ENCODE measurements around the gene NME7.
"Not testable (repeated sequence)": the region's sequence is repeated elsewhere in the genome, so short reads cannot be mapped to it uniquely, and the experiment has no call there.

The NME7 gene

GRCh38 chr1:169132512-169133227 is 234.9 kb downstream of the NME7 start:
- DNase-seq (ENCODE audit: low read depth in 2 of 2, low spot score in 1 of 2) = no peak

GRCh38 chr1:169130683-169131082 is 236.9 kb downstream of the NME7 start:
- no peak for DNase-seq (ENCODE audit: low read depth in 2 of 2, low spot score in 1 of 2)

GRCh38 chr1:169129109-169129784 is 238.3 kb downstream of the NME7 start:
- DNase-seq (ENCODE audit: low read depth in 2 of 2, low spot score in 1 of 2) = no peak

GRCh38 chr1:169128562-169128961 is 239.0 kb downstream of the NME7 start:
- DNase-seq (ENCODE audit: low read depth in 2 of 2, low spot score in 1 of 2) = no peak

- DNase-seq (ENCODE audit: low read depth in 2 of 2, low spot score in 1 of 2) = no peak
Observed at GRCh38 chr1:169127305-169127704, 240.3 kb downstream of the NME7 start.

- no peak for DNase-seq (ENCODE audit: low read depth in 2 of 2, low spot score in 1 of 2)
Observed at GRCh38 chr1:169126335-169126734, 241.3 kb downstream of the NME7 start.

- not testable (repeated sequence) for DNase-seq (ENCODE audit: low read depth in 2 of 2, low spot score in 1 of 2)
Observed at GRCh38 chr1:169125597-169125996, 242.0 kb downstream of the NME7 start.

GRCh38 chr1:169124459-169124858 is 243.1 kb downstream of the NME7 start:
- no peak for DNase-seq (ENCODE audit: low read depth in 2 of 2, low spot score in 1 of 2)

GRCh38 chr1:169122976-169123375 is 244.6 kb downstream of the NME7 start:
- DNase-seq (ENCODE audit: low read depth in 2 of 2, low spot score in 1 of 2) = no peak

- DNase-seq (ENCODE audit: low read depth in 2 of 2, low spot score in 1 of 2) = no peak
Observed at GRCh38 chr1:169121146-169121923, 246.3 kb downstream of the NME7 start.

GRCh38 chr1:169120066-169120465 is 247.5 kb downstream of the NME7 start:
- DNase-seq (ENCODE audit: low read depth in 2 of 2, low spot score in 1 of 2) = no peak

- DNase-seq (ENCODE audit: low read depth in 2 of 2, low spot score in 1 of 2) = no peak
Observed at GRCh38 chr1:169119405-169119804, 248.2 kb downstream of the NME7 start.

- no peak for DNase-seq (ENCODE audit: low read depth in 2 of 2, low spot score in 1 of 2)
Observed at GRCh38 chr1:169118227-169118626, 249.4 kb downstream of the NME7 start.

- DNase-seq (ENCODE audit: low read depth in 2 of 2, low spot score in 1 of 2) = no peak
Observed at GRCh38 chr1:169117599-169117998, 250.0 kb downstream of the NME7 start.

- DNase-seq (ENCODE audit: low read depth in 2 of 2, low spot score in 1 of 2) = no peak
Observed at GRCh38 chr1:169117014-169117413, 250.6 kb downstream of the NME7 start.

- no peak for DNase-seq (ENCODE audit: low read depth in 2 of 2, low spot score in 1 of 2)
Observed at GRCh38 chr1:169115891-169116585, 251.6 kb downstream of the NME7 start.

GRCh38 chr1:169113613-169114119 is 253.9 kb downstream of the NME7 start:
- DNase-seq (ENCODE audit: low read depth in 2 of 2, low spot score in 1 of 2) = no peak

- no peak for DNase-seq (ENCODE audit: low read depth in 2 of 2, low spot score in 1 of 2)
Observed at GRCh38 chr1:169112241-169112640, 255.4 kb downstream of the NME7 start.

- DNase-seq (ENCODE audit: low read depth in 2 of 2, low spot score in 1 of 2) = no peak
Observed at GRCh38 chr1:169111472-169111871, 256.1 kb downstream of the NME7 start.

GRCh38 chr1:169110689-169111447 is 256.7 kb downstream of the NME7 start:
- DNase-seq (ENCODE audit: low read depth in 2 of 2, low spot score in 1 of 2) = no peak

All from stimulated activated CD8-positive, alpha-beta memory T cell treated with anti-CD3 and anti-CD28 coated beads, Interleukin-4, amount 100 ng/mL, for 1 hour (primary cell).